Fibroblast of mammary gland (primary cell): Measurements from ENCODE around the gene INHBE.
A peak's percentile ranks its signal among the peaks of the same experiment; 100 is the strongest.

Experiments
- DNase-seq: peaks from one replicate; pipeline ENCODE4 v3.0.0-alpha.2; 2010; ENCODE audit warnings: low read depth
- H3K4me3 ChIP-seq: 2 replicates; pipeline ENCODE4 v1.5.1; 2011; ENCODE audit warnings: low read depth, mild to moderate bottlenecking, low read length, moderate library complexity; ENCODE audit not compliant: control insufficient read depth
- TF ChIP-seq, protein P1 (sequence below): conservative IDR thresholded peaks from 2 replicates; pipeline ENCODE4 v1.5.1; 2011; ENCODE audit warnings: low read depth, low read length, inconsistent platforms; ENCODE audit not compliant: control insufficient read depth, insufficient read depth

INHBE gene

DNA sequence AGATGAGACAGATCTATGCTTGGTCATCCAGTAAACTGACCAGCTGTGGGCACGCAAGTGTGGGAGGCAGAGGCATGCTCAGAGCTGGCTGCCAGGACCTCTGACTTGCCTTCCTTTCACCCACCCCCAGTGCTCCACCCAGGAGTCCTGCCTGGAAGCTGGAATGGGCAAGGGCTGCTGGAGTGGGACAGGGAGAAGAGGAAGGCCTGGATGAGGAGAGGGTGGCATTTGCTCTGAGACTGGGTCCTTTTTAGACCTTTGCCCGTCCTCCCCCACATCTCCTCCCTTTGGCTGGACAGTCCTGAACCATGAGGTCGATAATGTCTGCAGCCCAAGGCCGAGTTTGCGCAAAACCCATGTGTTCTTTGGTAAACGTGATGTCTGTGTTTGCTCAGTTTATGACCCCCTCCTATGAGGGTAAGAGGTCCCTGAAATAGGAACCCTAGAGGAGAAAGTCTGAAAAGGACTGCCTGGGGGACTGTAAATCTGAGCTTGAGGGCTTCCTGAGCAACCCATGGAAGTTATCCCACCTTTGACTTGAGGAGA, 3.8 kb upstream of the INHBE start:
- TF ChIP-seq, protein P1, sequence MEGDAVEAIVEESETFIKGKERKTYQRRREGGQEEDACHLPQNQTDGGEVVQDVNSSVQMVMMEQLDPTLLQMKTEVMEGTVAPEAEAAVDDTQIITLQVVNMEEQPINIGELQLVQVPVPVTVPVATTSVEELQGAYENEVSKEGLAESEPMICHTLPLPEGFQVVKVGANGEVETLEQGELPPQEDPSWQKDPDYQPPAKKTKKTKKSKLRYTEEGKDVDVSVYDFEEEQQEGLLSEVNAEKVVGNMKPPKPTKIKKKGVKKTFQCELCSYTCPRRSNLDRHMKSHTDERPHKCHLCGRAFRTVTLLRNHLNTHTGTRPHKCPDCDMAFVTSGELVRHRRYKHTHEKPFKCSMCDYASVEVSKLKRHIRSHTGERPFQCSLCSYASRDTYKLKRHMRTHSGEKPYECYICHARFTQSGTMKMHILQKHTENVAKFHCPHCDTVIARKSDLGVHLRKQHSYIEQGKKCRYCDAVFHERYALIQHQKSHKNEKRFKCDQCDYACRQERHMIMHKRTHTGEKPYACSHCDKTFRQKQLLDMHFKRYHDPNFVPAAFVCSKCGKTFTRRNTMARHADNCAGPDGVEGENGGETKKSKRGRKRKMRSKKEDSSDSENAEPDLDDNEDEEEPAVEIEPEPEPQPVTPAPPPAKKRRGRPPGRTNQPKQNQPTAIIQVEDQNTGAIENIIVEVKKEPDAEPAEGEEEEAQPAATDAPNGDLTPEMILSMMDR = no peak
- DNase-seq = no peak
- no peak overlapping the region for H3K4me3 ChIP-seq

DNA sequence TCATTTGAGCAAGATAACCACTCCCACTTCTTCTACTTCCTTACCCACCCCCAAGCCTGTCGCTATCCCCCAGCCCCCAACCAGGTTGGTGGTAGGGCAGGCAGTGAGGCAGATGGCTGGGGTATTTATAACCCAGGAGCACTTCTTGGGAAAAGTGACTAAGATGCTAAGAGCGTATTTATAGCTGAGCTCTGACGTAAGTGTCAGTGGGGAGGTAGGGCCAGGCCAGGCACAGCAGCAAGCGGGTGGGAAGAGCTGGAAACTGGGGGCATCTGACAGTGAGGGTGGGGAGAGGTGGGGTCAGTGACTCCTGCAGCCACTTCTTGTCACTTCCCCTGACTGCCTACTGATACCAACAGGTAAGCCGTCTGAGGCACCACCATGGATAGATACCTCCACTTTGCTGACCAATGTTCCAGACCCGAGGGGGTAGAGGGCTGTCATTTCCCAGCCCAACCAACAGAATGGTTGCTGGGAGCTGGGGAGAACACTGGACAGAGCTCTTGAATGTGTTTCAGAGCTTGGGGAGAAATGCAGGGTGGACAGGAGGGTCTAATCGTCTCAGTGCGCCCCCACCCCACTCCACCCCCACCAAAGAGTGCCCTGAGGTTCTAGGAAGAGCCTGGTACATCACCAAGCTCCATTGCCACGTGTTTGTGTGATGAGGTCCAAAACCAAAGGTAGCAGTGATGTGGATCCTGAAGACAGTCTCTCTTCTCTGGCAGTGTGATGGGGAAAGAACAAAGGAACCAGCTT, 2.7 kb upstream of the INHBE start:
- H3K4me3 ChIP-seq = no peak overlapping the region
- DNase-seq = peak; percentile 89
- TF ChIP-seq, protein P1 = no peak

DNA sequence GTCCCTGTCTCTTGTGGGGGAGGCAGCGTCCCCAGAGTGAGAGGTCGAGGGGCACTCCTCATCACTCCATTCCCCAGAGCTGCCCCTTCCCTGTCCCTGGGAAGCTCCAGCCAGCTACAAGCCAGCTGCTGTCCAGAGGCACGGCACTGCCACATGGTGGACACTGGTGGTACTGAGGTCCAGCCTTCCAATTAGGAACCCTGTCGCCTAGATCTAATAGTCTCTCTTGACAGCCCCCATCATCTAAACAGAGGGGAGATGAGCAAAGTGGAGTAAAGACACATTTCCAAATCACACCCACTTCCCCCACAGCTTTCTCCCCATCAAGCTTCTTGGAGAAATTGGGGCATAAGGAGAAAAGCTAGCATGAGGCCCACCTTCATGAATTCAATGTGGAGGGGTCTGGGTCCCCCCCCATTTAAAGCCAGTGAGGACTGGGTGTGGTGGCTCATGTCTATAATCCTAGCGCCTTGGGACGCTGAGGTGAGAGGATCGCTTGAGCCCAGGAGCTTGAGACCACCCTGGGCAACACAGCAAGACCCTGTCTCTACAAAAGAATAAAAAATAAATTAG, 2.1 kb upstream of the INHBE start:
- TF ChIP-seq, protein P1 = peak; percentile 96
- H3K4me3 ChIP-seq = no peak overlapping the region
- peak; percentile 76 for DNase-seq

DNA sequence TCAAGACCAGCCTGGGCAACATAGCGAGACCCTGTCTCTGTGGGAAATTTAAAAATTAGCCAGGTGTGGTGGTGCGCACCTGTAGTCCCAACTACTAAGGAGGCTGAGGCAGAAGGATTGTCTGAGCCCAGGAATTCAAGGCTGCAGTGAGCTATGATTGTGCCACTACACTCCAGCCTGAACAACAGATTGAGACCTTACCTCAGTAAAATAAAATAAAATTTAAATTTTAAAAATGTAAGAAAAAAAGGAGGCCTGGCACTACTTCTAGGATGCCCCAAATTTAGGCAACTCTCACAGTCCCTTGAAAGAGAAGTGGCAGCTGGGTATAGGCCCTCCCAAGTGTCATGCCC, 918 bp upstream of the INHBE start:
- H3K4me3 ChIP-seq = no peak overlapping the region
- DNase-seq = no peak
- TF ChIP-seq, protein P1 = no peak

DNA sequence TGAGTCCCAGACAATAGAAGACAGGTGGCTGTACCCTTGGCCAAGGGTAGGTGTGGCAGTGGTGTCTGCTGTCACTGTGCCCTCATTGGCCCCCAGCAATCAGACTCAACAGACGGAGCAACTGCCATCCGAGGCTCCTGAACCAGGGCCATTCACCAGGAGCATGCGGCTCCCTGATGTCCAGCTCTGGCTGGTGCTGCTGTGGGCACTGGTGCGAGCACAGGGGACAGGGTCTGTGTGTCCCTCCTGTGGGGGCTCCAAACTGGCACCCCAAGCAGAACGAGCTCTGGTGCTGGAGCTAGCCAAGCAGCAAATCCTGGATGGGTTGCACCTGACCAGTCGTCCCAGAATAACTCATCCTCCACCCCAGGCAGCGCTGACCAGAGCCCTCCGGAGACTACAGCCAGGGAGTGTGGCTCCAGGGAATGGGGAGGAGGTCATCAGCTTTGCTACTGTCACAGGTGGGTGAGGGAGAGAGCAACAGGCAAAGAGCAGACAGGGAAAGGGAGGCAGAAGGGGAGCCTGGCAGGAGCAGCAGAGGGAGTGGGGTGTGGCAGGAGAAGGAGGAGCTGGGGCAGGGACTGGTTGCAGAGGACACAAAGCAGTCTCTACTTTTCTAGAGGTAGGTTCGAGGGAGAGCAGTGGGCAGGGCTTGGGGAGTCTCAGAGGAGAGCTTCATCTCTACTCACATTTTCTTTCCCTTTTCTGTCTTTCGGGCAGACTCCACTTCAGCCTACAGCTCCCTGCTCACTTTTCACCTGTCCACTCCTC, 452 bp downstream of the INHBE start:
- DNase-seq = no peak
- TF ChIP-seq, protein P1 = no peak
- no peak overlapping the region for H3K4me3 ChIP-seq

DNA sequence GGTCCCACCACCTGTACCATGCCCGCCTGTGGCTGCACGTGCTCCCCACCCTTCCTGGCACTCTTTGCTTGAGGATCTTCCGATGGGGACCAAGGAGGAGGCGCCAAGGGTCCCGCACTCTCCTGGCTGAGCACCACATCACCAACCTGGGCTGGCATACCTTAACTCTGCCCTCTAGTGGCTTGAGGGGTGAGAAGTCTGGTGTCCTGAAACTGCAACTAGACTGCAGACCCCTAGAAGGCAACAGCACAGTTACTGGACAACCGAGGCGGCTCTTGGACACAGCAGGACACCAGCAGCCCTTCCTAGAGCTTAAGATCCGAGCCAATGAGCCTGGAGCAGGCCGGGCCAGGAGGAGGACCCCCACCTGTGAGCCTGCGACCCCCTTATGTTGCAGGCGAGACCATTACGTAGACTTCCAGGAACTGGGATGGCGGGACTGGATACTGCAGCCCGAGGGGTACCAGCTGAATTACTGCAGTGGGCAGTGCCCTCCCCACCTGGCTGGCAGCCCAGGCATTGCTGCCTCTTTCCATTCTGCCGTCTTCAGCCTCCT, 1.1 kb downstream of the INHBE start:
- DNase-seq = peak; percentile 24
- no peak overlapping the region for H3K4me3 ChIP-seq
- TF ChIP-seq, protein P1 = peak; percentile 55
